ENCODE data around the gene SIPA1L3. TPM values are rescaled to one million over a fixed set of nuclear protein-coding genes. Genes with fewer than 3 reads are reported as not detected.

The SIPA1L3 gene
- total and polyA plus RNA-seq, 2 of the 13 experiments (the other 11 are each of a cell fraction or from before 2014, with no cell fraction given): 5.5 to 7.7 TPM

DNA sequence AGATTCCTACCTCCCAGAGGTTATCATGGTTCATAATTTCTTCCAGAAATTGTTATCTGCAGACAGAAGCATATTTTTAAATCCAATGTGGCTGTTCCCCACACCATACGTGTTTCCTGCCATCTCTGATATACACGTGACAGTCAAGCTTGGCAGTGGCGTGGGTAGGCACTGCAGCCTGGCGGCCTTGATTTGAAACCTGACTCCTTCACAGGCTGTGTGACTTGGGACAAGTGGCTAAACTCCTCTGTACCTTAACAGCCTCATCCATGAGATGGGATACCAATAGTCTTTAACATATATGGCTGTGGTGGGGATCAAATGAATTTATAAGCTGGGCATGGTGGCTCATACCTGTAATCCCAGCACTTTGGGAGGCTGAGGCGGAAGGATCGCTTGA lies 283.8 kb downstream of the SIPA1L3 start:
- POLR2A ChIA-PET: no interaction called here
- in situ Hi-C loops (cut with HindIII; ENCODE audit: extremely low pct_ligation_motif_present, low pct_unique_long_range_greater_than_20kb): no loop called here
- ATAC-seq (no peak), DNase-seq (ENCODE audit: low spot score) (no peak), FAIRE-seq (no peak)
- no peak overlapping the region for H3K4me2 ChIP-seq (ENCODE audit: low read depth, low read length)
- no TSS peak for BruUV-seq (replicated peaks)
- peaks cover 13% of the 10 kb centered on the region for H3K4me1 ChIP-seq (ENCODE audit: insufficient read depth, low read length)
- no peaks in the 10 kb centered on the region for H4K20me1 ChIP-seq (ENCODE audit: insufficient read depth, low read length)
- H3K9me3 ChIP-seq (ENCODE audit: low read length): no peaks in the 10 kb centered on the region
- intact Hi-C loops (cut with micrococcal nuclease; ENCODE audit: unreplicated experiment): no loop called here
- no peaks in the 10 kb centered on the region for H3K79me2 ChIP-seq (ENCODE audit: insufficient read depth, low read length)
- TF ChIP-seq FOXP4 (CRISPR knock-in tag; IDR thresholded peaks at IDR 0.05): no peak
- TF ChIP-seq HOXA7 (CRISPR knock-in tag; IDR thresholded peaks at IDR 0.05): no peak
- no peak for TF ChIP-seq MTERF4 (CRISPR knock-in tag; IDR thresholded peaks at IDR 0.05)
- no peak overlapping the region for H3K4me3 ChIP-seq (replicated peaks in 1 of 3; ENCODE audit: insufficient read depth in 1 of 3, low read depth in 2 of 3, low read length in 3 of 3)
- no peaks in the 10 kb centered on the region for H3K27me3 ChIP-seq (ENCODE audit: control insufficient read depth in 1 of 2, insufficient read depth in 2 of 2, low read length in 2 of 2)
- H2AFZ ChIP-seq (ENCODE audit: low read length): no peak overlapping the region
- CTCF ChIA-PET (ENCODE audit: low intra/inter-chr PET ratio, low total read pairs): no interaction called here
- H3K36me3 ChIP-seq (replicated peaks in 1 of 2; ENCODE audit: control insufficient read depth in 1 of 2, insufficient read depth in 2 of 2, low read length in 2 of 2): peaks cover 0 to 2% of the 10 kb centered on the region in 2 experiments; a peak in 1 of 5 replicates
- no peak overlapping the region for H3K27ac ChIP-seq (ENCODE audit: extremely low read length, insufficient read depth, low read length)
- no peak overlapping the region for H3K9ac ChIP-seq (ENCODE audit: insufficient read depth, low read depth, low read length)
- WGBS (ENCODE audit: low lambda C conversion rate): 99% methylated on average over 6 of the region's 6 CpGs

DNA sequence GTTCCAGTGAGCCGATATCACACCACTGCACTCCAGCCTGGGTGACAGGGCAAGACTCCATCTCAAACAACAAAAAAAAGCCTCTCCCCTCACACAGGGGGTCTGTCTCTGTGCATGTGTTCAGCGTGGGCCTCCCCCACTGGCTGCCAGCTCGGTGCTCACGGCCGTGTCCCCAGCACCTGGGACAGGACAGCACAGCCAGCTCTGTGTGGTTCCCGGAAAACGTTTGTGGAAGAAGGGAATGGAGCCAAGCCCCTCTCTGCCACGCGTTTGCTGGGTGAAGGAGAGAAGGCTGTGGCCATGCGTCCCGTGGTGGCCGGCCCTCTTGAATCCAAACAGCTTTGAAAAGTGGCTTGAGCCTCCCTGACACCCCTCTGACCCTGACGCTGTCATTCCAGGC lies 284.7 kb downstream of the SIPA1L3 start:
- Histone ChIP-seq H4K20me1 (ENCODE audit: insufficient read depth, low read length) (no peaks in the 10 kb centered on the region), H3K9me3 (ENCODE audit: low read length) (no peaks in the 10 kb centered on the region), H3K4me1 (ENCODE audit: insufficient read depth, low read length) (peaks cover 13% of the 10 kb centered on the region), H3K4me2 (ENCODE audit: low read depth, low read length) (no peak overlapping the region), H3K27ac (ENCODE audit: extremely low read length, insufficient read depth, low read length) (no peak overlapping the region), H3K27me3 (ENCODE audit: control insufficient read depth in 1 of 2, insufficient read depth in 2 of 2, low read length in 2 of 2) (no peaks in the 10 kb centered on the region), H2AFZ (ENCODE audit: low read length) (no peak overlapping the region), H3K79me2 (ENCODE audit: insufficient read depth, low read length) (no peaks in the 10 kb centered on the region), H3K4me3 (replicated peaks in 1 of 3; ENCODE audit: insufficient read depth in 1 of 3, low read depth in 2 of 3, low read length in 3 of 3) (no peak overlapping the region), H3K9ac (ENCODE audit: insufficient read depth, low read depth, low read length) (no peak overlapping the region), H3K36me3 (replicated peaks in 1 of 2; ENCODE audit: control insufficient read depth in 1 of 2, insufficient read depth in 2 of 2, low read length in 2 of 2) (0 out of 5 replicates have a peak, but pooled peaks cover 0 to 2% of the 10 kb centered on the region in 2 experiments)
- ATAC-seq: no peak
- intact Hi-C loops (cut with micrococcal nuclease; ENCODE audit: unreplicated experiment) (no loop called here), in situ Hi-C loops (cut with HindIII; ENCODE audit: extremely low pct_ligation_motif_present, low pct_unique_long_range_greater_than_20kb) (no loop called here)
- ChIA-PET CTCF (ENCODE audit: low intra/inter-chr PET ratio, low total read pairs) (no interaction called here), POLR2A (no interaction called here)
- no peak for TF ChIP-seq ZNF24 (IDR thresholded peaks at IDR 0.05)
- no peak for TF ChIP-seq ZBTB49 (CRISPR knock-in tag; IDR thresholded peaks at IDR 0.05; ENCODE audit: borderline replicate concordance)
- no peak for TF ChIP-seq ZNF850 (CRISPR knock-in tag; conservative IDR thresholded peaks at IDR 0.05)
- no peak for TF ChIP-seq POGZ (CRISPR knock-in tag; IDR thresholded peaks at IDR 0.05)
- no peak for TF ChIP-seq AHR (CRISPR knock-in tag; IDR thresholded peaks at IDR 0.05)
- no peak for TF ChIP-seq THAP7 (CRISPR knock-in tag; IDR thresholded peaks at IDR 0.05)
- TF ChIP-seq HNRNPH1 (optimal IDR thresholded peaks at IDR 0.05; ENCODE audit: low read depth, low read length): no peak
- FAIRE-seq: no peak
- no TSS peak for BruUV-seq (replicated peaks)
- WGBS (ENCODE audit: low lambda C conversion rate): 94% methylated on average over 9 of the region's 13 CpGs
- no peak for DNase-seq (ENCODE audit: low spot score)
